DND-41 (cell line): ENCODE results near the gene VPS8.

ENCODE experiments used
- ATAC-seq: fragments of 200-7000 bp; cut with Tn5 transposase; 3 replicates; pipeline ENCODE4 v1.9.1; 2021; ENCODE audit warnings: low read depth; ENCODE audit not compliant: insufficient read depth
- DNase-seq: peaks from one replicate; pipeline ENCODE4 v3.0.0-alpha.2; 2020
- H2AFZ ChIP-seq: 2 replicates; pipeline ENCODE4 v1.6.0; 2012; ENCODE audit warnings: low read depth, low read length
- H3K27ac ChIP-seq: 2 replicates; pipeline ENCODE4 v1.5.1; 2012; ENCODE audit warnings: low read length, inconsistent platforms
- H3K27me3 ChIP-seq: fragments of 200-600 bp; sonication (generic); 2 replicates; pipeline ENCODE4 v1.6.0; 2012; ENCODE audit warnings: low read length, mild to moderate bottlenecking, inconsistent platforms; ENCODE audit not compliant: insufficient read depth, poor library complexity
- H3K36me3 ChIP-seq: 2 replicates; pipeline ENCODE4 v1.5.1; 2012; ENCODE audit warnings: low read length, inconsistent platforms; ENCODE audit not compliant: insufficient read depth
- H3K4me1 ChIP-seq: 2 replicates; pipeline ENCODE4 v1.5.1; 2012; ENCODE audit warnings: mild to moderate bottlenecking, low read length; ENCODE audit not compliant: insufficient read depth
- H3K4me2 ChIP-seq: 2 replicates; pipeline ENCODE4 v1.6.0; 2012; ENCODE audit warnings: mild to moderate bottlenecking, moderate library complexity, low read length, inconsistent platforms; ENCODE audit not compliant: insufficient read depth
- H3K4me3 ChIP-seq, 2 experiments: fragments of 200-600 bp in 1 of 2; shearing (Covaris generic) in 1 of 2; 2 replicates each; pipeline ENCODE4 v1.5.1; 2012 to 2016; ENCODE audit warnings: inconsistent platforms in 2 of 2, low read length in 2 of 2, mild to moderate bottlenecking in 2 of 2, low read depth in 1 of 2, moderate library complexity in 1 of 2
- H3K79me2 ChIP-seq: 2 replicates; pipeline ENCODE4 v1.6.0; 2012; ENCODE audit warnings: low read length, inconsistent platforms; ENCODE audit not compliant: insufficient read depth
- H3K9ac ChIP-seq: 2 replicates; pipeline ENCODE4 v1.6.0; 2012; ENCODE audit warnings: low read depth, mild to moderate bottlenecking, inconsistent platforms, low read length, moderate library complexity
- H3K9me3 ChIP-seq: 2 replicates; pipeline ENCODE4 v1.5.1; 2012; ENCODE audit warnings: low read length, moderate library complexity, mild to moderate bottlenecking, inconsistent platforms; ENCODE audit not compliant: insufficient read depth, severe bottlenecking
- H4K20me1 ChIP-seq: 2 replicates; pipeline ENCODE4 v1.6.0; 2012; ENCODE audit warnings: low read length; ENCODE audit not compliant: insufficient read depth
- EZH2 ChIP-seq: IDR thresholded peaks from 3 replicates; pipeline ENCODE4 v1.6.1; 2012; ENCODE audit warnings: borderline replicate concordance, low read depth, mild to moderate bottlenecking, moderate library complexity, low read length, inconsistent platforms; ENCODE audit not compliant: severe bottlenecking
- TF ChIP-seq, protein P1 (sequence below): IDR thresholded peaks from 2 replicates; pipeline ENCODE4 v1.5.1; 2012; ENCODE audit warnings: borderline replicate concordance, low read length, moderate library complexity, mild to moderate bottlenecking; ENCODE audit not compliant: poor library complexity, severe bottlenecking; ENCODE audit errors: extremely low read depth

Gene VPS8

DNA sequence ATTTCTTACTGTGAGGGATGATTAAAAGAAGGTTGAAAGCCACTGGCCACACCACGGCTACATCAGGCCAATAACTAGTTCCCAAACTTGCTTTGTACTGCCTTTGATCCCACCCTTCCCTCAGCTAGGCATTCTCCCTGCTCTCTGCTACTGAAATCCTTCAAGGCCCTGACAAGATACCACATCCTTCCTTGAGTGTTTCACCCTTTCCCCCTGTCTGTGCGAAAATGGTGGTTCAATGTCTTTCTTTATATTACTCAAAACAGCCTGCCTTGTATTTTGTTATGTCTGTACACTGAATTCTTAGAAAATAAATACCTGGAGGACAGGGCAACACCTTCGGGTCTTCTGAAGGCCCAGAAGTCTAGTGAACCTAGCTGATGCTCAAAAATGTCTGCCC, 932 bp upstream of the VPS8 start:
- Histone ChIP-seq H3K4me3 (no peak overlapping the region), H3K27me3 (peaks cover 9% of the 10 kb centered on the region), H3K9ac (no peak overlapping the region), H3K4me2 (no peak overlapping the region), H3K27ac (no peak overlapping the region), H3K79me2 (peaks cover 19% of the 10 kb centered on the region), H3K9me3 (no peaks in the 10 kb centered on the region), H4K20me1 (no peaks in the 10 kb centered on the region; the same call in 1 of the 2 replicates), H3K36me3 (peaks cover 4% of the 10 kb centered on the region; the same call in 1 of the 2 replicates), H3K4me1 (peaks cover 28% of the 10 kb centered on the region), H2AFZ (peak overlapping the region; percentile 98)
- TF ChIP-seq EZH2 = no peak
- TF ChIP-seq, protein P1, sequence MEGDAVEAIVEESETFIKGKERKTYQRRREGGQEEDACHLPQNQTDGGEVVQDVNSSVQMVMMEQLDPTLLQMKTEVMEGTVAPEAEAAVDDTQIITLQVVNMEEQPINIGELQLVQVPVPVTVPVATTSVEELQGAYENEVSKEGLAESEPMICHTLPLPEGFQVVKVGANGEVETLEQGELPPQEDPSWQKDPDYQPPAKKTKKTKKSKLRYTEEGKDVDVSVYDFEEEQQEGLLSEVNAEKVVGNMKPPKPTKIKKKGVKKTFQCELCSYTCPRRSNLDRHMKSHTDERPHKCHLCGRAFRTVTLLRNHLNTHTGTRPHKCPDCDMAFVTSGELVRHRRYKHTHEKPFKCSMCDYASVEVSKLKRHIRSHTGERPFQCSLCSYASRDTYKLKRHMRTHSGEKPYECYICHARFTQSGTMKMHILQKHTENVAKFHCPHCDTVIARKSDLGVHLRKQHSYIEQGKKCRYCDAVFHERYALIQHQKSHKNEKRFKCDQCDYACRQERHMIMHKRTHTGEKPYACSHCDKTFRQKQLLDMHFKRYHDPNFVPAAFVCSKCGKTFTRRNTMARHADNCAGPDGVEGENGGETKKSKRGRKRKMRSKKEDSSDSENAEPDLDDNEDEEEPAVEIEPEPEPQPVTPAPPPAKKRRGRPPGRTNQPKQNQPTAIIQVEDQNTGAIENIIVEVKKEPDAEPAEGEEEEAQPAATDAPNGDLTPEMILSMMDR = no peak
- no peak for DNase-seq
- no peak for ATAC-seq

DNA sequence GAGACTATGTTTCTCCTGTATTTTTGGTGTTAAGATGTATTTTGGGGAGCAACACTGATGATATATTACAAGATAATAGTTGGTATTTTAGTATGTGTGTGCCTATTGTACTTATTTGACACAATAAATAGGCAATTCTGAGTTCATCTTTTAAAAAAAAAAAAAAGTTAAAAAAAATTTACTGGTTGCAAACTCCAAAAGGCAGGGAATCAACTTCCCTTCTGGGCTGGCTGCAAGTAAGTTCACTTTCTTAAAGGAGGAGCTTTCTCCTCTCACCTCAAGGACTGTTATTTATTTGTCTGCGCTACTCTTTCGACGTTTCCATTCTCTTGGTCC, 335 bp upstream of the VPS8 start:
- TF ChIP-seq EZH2 = no peak
- TF ChIP-seq, protein P1 = no peak
- DNase-seq = no peak
- peak overlapping the region; percentile 87 for H3K4me2 ChIP-seq
- no peaks in the 10 kb centered on the region for H3K9me3 ChIP-seq
- peaks cover 28% of the 10 kb centered on the region for H3K4me1 ChIP-seq
- no peak for ATAC-seq
- H3K27me3 ChIP-seq = peaks cover 9% of the 10 kb centered on the region
- H4K20me1 ChIP-seq = no peaks in the 10 kb centered on the region; the same call in 1 of the 2 replicates
- peaks cover 19% of the 10 kb centered on the region for H3K79me2 ChIP-seq
- H3K36me3 ChIP-seq = peaks cover 4% of the 10 kb centered on the region; the same call in 1 of the 2 replicates
- H2AFZ ChIP-seq = peak overlapping the region; percentile 98
- peak overlapping the region; percentile 73; the same call in 1 of the 2 replicates for H3K9ac ChIP-seq
- H3K4me3 ChIP-seq = peak overlapping the region in 1 of 2 experiments; percentile 92; a peak in 2 of 4 replicates
- peak overlapping the region; percentile 43 for H3K27ac ChIP-seq

DNA sequence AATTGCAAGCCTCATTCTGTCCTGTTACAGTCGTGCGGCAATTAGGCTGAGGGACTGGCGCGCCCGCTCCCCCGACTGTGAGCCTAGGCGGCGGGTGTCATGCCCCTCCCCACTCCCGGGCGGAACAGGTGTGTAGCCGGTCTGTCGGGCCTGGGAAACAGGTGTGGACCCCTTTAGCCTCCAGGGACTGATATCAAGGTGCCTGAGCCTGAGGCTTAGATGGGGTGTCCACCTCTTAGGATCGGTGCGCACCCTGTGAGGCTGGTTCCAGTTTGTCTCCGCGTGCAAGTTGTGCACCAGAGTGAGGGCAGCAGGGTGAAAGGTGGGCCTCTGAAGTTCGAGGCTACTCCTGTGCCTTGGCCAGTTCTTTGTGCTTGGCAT, 686 bp downstream of the VPS8 start:
- H3K4me1 ChIP-seq = peaks cover 28% of the 10 kb centered on the region
- peak overlapping the region; percentile 98 for H2AFZ ChIP-seq
- peak overlapping the region; percentile 69 for H3K27ac ChIP-seq
- H4K20me1 ChIP-seq = no peaks in the 10 kb centered on the region; the same call in 1 of the 2 replicates
- DNase-seq = peak; percentile 35
- H3K9me3 ChIP-seq = no peaks in the 10 kb centered on the region
- H3K36me3 ChIP-seq = peaks cover 4% of the 10 kb centered on the region; the same call in 1 of the 2 replicates
- ATAC-seq = peak; percentile 50
- H3K9ac ChIP-seq = peak overlapping the region; percentile 73
- TF ChIP-seq, protein P1 = no peak
- no peak for TF ChIP-seq EZH2
- peak overlapping the region; percentile 80 to 92 for H3K4me3 ChIP-seq
- peak overlapping the region; percentile 87 for H3K4me2 ChIP-seq
- peaks cover 19% of the 10 kb centered on the region for H3K79me2 ChIP-seq
- peaks cover 7% of the 10 kb centered on the region for H3K27me3 ChIP-seq

DNA sequence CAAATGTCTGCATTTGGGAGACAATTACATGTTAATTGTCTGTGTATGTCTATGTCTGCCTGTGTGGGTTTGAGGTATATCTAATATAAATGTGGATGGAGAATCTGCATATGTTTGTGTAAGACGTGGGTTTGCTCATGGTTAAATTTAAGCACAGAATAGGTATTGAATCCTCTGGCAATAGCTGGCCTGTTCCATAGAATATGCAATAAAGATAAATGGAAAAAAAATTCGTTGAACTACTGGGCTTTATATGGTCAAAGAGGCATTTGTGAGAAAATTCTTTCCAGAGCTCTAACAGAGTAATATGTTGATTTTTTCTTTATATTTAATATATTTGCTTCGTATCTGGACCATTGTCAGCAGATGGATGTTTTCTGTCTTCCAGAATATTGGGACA, 1.4 kb downstream of the VPS8 start:
- H3K79me2 ChIP-seq = peaks cover 19% of the 10 kb centered on the region
- no peaks in the 10 kb centered on the region; the same call in 1 of the 2 replicates for H4K20me1 ChIP-seq
- peak overlapping the region; percentile 87 for H3K4me2 ChIP-seq
- ATAC-seq (no peak), DNase-seq (no peak)
- peaks cover 4% of the 10 kb centered on the region; the same call in 1 of the 2 replicates for H3K36me3 ChIP-seq
- TF ChIP-seq EZH2 = no peak
- TF ChIP-seq, protein P1 = no peak
- peaks cover 28% of the 10 kb centered on the region for H3K4me1 ChIP-seq
- peak overlapping the region; percentile 73 for H3K9ac ChIP-seq
- H3K27ac ChIP-seq = no peak overlapping the region
- 0 out of 2 replicates have a peak overlapping the region, but pooled peaks have one; percentile 98 for H2AFZ ChIP-seq
- H3K4me3 ChIP-seq = peak overlapping the region; percentile 80 to 92; a peak in 3 of 4 replicates
- no peaks in the 10 kb centered on the region for H3K9me3 ChIP-seq
- no peaks in the 10 kb centered on the region for H3K27me3 ChIP-seq
